Hindlimb muscle (tissue), 1 donor: Measurements from ENCODE around the gene ANKH. TPM values are rescaled to one million over a fixed set of nuclear protein-coding genes. Genes with fewer than 3 reads are reported as not detected.
"Not testable (repeated sequence)": the region's sequence is repeated elsewhere in the genome, so short reads cannot be mapped to it uniquely, and the experiment has no call there.

Source experiments
- DNase-seq: peaks from one replicate; pipeline ENCODE4 v3.0.0-alpha.2; 2013
- polyA plus RNA-seq: library from polyadenylated mRNA; unstranded; fragments of 120-200 nt; gene quantifications from one replicate; pipeline ENCODE4 v1.2.1, GENCODE V29; 2013; ENCODE audit not compliant: insufficient read length

Gene ANKH
- polyA plus RNA-seq, 1 donor: 23.1 TPM

DNA sequence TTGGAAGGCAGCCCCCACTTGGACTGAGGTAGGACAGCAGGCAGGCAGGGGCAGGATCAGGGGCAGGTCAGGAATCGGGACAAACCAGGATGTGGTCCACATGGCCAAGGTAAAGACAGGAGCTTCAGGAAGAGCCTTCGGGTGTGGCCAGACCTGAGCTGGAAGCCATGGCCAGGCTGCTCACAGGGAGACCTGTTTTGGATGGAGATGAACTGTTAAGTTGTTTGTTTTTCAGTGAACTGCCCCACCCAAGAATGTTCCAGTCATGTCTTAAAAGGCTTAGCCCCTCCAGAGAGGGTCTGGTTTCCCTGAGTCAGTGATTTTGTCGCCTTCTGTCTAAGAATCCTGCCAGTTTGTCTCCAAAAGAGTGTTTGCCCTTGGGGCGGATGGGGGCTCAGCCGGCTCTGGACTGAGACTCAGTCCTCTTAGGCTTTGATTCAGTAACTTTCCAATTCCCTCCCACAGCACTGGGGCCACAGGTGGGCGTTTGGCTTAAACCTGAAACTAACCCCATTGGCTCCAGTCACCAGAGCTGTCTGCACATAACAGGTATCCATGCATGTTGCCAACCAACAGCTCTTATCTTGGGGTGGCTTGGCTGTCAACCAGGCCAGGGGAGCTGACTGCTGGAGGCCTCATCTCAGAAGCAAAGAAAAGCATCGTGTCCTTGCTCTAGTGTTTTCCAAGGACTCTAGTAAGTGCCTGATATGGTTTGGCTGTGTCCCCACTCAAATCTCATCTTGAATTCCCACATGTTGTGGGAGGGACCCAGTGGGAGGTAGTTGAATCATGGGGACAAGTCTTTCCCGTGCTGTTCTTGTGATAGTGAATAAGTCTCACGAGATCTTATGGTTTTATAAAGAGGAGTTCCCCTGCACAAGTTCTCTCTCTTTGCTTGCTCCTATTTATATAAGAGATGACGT is 11.3 kb upstream of the ANKH start:
- no peak for DNase-seq

DNA sequence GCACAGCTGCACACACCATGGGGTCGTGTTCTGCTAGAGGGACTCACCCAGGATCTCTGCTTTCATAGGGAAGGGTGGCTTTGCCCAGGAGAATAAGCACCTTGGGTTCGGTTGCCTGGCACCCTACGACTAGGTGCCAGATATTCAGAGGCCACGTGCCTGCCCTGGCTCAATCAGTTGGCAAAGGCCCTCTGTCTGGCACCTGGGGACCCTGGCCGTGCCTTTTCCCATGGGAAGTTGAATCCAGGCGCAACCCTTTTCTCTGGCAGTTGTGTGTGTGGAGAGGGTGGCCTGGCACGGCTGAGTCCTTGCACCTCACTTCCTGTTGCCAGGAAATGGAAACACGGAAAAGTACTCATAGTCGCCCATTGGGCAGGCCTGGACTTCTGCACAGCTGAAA is 10.2 kb upstream of the ANKH start:
- DNase-seq: no peak

DNA sequence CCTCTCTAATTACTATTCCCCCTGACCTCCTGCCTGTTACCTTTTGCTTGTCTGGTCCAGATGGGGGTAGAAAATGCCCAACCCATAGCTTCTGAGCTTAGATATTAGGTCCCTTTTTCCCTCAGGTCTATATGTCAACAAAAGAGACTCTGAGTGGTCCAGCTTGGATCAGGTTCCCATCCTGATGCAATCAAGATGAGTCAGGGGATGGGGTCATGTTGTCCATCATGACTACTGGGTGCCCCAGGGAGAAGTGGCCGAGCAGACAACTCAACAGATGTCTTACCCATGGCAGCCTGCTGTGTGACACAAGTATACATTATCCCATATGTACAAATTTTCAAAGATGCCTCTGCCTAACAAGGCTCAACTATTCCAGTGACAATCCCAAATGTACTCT is 9.1 kb upstream of the ANKH start:
- DNase-seq: no peak

- no peak for DNase-seq
Observed at GRCh38 chr5:14879937-14880589, 8.5 kb upstream of the ANKH start.

DNA sequence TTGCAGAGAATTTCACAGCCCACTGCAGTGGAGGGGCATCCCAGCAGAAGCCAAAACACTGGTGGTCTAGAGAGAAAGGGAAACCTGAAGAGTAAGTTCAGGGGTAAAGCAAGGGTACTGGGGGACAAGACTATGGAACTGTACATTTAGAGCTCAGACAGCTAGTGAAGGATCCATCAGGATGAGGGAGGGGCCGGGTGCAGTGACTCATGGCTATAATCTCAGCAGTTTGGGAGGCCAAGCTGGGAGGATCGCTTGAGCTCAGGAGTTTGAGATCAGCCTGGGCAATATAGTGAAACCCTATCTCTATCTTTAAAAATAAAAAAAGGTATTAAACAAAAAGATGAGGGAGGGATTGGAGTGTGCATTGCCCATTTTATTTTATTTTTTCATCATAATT is 7.8 kb upstream of the ANKH start:
- no peak for DNase-seq

GRCh38 chr5:14878192-14878591 is 6.6 kb upstream of the ANKH start:
- DNase-seq: not testable (repeated sequence)

- no peak for DNase-seq
Observed at GRCh38 chr5:14876095-14876494, 4.5 kb upstream of the ANKH start.

DNA sequence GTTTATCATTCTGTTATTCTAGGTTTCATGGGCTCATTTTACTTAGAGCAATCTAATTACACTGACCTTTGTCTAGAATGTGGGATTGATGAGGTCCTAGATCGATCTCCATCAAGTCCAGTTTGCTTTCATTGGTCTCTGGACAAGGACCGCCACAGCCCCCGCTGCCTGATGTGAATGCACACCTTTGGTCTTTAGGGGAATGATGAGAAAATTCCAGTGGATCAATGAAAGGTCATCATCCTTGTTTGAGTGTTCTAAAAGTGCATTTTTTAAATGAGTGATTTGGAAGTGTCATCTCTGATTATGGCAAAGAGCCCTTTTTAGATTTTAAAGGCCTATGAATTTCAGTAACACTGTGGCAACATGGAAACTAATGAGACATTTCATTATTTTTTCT is 2.2 kb upstream of the ANKH start:
- DNase-seq: no peak

DNA sequence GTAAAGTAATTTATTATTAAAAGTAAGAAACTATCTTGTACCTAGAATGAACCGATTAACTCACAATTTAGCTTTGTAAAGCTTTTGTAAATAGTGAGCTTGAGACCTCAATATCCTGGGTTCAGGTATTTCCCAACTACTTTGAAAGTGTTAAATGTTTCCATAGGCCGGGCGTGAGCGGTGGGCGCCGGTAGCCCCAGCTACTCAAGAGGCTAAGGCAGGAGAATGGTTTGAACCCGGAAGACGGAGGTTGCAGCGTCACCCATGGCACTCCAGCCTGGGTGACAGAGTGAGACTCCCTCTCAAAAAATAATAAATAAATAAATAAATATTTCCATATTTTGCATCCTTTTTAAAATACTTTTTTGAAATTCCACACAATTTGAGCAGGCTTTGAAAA is 1.5 kb upstream of the ANKH start:
- no peak for DNase-seq

GRCh38 chr5:14872070-14872989 is 752 bp upstream of the ANKH start:
- peak; percentile 52 for DNase-seq

DNA sequence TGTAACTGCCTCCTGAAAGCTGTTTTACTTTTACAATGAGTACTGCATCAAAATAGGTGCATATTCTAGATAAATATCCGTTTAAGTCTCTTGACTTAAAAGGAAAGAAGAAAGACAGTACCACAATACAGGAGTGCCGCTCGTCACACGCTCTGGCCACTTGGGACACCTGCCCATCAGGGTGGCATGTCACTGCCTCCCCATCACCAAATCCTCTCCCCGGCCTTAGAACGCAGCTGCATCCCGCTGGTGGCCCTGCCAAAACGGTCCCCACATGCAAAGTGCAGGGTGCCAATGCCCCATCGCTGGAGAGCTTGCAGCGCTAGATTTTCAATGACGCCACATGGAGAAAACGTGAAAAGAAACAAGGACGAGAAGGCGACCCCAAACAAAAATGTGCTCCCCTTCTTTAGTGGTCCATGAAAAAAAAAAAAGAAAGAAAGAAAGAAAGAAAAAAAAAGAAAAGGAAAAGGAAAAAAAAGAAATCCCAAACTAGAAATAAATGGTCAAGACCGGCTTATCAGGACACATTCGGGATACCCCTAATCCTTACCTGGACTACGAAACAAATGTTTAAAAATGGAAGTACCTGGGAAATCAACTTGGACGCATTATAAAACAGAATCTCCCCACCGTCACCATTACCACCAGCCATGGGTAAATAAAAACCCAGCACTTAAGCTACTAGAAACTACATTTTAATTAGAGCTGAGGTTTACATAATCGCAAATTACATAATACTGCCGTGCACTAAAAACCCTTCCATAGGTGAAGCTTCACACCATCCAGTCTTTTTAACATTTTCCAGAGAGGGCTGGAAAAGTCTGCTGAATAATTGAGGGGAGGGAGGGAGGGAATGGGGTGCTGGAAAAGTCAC is 1.0 kb downstream of the ANKH start:
- DNase-seq: peak; percentile 15

GRCh38 chr5:14869668-14870164 is 1.9 kb downstream of the ANKH start:
- no peak for DNase-seq

GRCh38 chr5:14869233-14869632 is 2.3 kb downstream of the ANKH start:
- no peak for DNase-seq

DNA sequence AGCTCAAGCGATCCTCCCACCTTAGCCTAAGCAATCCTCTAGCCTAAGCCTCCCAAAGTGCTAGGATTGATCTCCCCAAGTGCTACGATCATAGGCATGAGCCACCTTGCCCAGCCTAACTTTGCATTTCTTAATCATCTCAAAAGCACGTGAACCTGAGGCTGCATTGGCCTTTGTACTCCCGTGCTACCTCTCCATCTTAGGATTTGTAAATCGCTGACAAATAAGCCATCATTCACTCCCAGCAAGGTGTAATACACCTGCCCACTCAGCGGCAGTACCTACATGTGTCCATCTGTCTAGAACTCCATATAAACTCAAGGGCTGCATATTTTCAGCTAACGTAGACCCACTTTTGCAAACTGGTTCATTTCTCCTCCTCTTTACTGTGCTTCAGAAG is 2.8 kb downstream of the ANKH start:
- DNase-seq: no peak

DNA sequence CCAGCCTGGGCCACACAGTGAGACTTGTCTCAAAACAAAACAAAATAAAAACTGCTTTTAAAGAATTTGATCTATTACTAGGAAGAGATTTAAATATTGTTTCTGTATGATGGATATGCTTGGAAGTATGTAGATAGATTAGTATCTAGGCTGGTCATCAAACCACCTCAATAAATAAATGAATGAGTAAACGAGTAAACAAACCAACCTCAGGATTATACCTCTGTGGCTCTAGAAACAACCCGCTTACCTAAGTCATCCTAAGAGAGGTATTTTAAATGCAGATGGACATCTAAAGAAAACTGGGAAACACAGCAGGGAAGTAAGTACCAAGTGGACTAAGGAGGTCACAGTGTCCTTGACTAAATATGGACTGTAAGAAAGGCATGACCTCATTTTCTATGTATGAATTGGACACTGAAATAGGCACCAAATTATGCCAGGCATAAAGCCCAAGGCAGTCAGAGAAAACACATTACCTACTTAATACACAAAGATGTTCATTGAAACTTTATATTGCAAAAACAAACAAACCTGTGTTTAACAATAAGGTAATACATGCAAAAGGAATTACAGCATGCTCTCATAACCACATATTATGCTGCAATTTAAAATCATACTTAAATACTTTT is 7.3 kb downstream of the ANKH start:
- DNase-seq: no peak

GRCh38 chr5:14863105-14863504 is 8.5 kb downstream of the ANKH start:
- no peak for DNase-seq

DNA sequence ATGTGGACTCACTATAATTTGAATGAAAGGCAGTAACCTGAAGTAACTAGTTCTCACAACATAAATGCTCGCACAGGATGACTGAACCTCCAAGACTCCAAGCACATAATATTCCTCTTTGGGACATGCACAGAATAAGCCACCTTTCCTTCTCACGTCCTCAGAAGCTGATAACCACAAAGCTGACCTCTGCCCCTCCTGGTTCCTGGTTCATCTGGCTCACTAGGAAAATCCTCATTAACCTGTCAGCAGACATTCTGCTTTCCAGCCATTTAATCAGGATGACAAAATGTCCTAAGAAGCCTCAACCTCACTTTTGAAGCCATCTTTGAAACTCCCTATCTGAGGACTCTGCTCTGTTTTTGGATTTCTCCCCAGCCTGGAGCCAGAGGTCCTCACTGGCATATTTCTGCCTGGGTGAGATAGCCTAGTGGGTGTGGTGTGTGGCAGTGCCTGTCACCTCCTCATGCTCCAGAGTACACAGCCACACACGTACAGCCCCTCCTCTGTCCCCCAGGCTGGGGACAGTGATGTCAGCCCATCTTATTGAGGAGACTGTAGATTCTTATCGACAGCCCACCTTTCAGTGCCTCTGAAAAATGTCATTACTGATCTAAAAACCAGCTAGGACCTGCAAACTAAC is 10.3 kb downstream of the ANKH start:
- DNase-seq: no peak

GRCh38 chr5:14859980-14860379 is 11.6 kb downstream of the ANKH start:
- no peak for DNase-seq

GRCh38 chr5:14859150-14859549 is 12.4 kb downstream of the ANKH start:
- DNase-seq: no peak

- DNase-seq: no peak
Observed at GRCh38 chr5:14855366-14855765, 16.2 kb downstream of the ANKH start.

GRCh38 chr5:14854799-14855198 is 16.8 kb downstream of the ANKH start:
- no peak for DNase-seq
